A549 (cell line): ENCODE data around the gene MAD1L1. TPM values are rescaled to one million over a fixed set of nuclear protein-coding genes. Genes with fewer than 3 reads are reported as not detected.

ENCODE experiments used
- ATAC-seq, 2 experiments: fragments of 200-7000 bp in 1 of 2; fragments of >200 bp in 1 of 2; cut with Nextera tagmentation in 1 of 2; cut with Tn5 transposase in 1 of 2; 3 replicates each; pipeline versions ENCODE4 v1.8.0 to v1.9.1; 2018 to 2020; ENCODE audit warnings: mild to moderate bottlenecking in 1 of 2, moderate library complexity in 1 of 2
- CTCF ChIA-PET: fragments of 300-600 bp; sonication (Branson Sonifier 250); formaldehyde crosslinking; extraction: SDS; loops from one replicate; lab custom pipeline; 2021; ENCODE audit warnings: antibody characterized with exemption, inconsistent platforms; lab: Yijun Ruan, JAX
- POLR2A ChIA-PET: fragments of 350-600 bp; formaldehyde crosslinking; extraction: SDS; loops from one replicate; lab custom pipeline; 2021; ENCODE audit warnings: antibody characterized with exemption, inconsistent platforms; lab: Yijun Ruan, JAX
- DNase-seq, 2 experiments: peaks; one replicate each; pipeline versions ENCODE4 v3.0.0 to v3.0.0-alpha.2; 2011 to 2016; ENCODE audit warnings: low read depth in 1 of 2, low spot score in 1 of 2
- FAIRE-seq: peaks from 2 replicates; lab custom pipeline; 2011; peaks lifted over from hg19 to GRCh38; lab: Jason Lieb, UNC
- H3K27ac ChIP-seq, 2 experiments: fragments of >200 bp; sonication (Bioruptor Twin); formaldehyde crosslinking; 3 replicates each; pipeline ENCODE4 v1.5.1; 2016 to 2017
- H3K4me1 ChIP-seq: fragments of >200 bp; sonication (Bioruptor Twin); formaldehyde crosslinking; 3 replicates; pipeline ENCODE4 v1.6.1; 2016
- H3K4me2 ChIP-seq: fragments of >200 bp; sonication (Bioruptor Twin); formaldehyde crosslinking; 3 replicates; pipeline ENCODE4 v1.6.1; 2016
- H3K4me3 ChIP-seq: fragments of >200 bp; sonication (Bioruptor Twin); formaldehyde crosslinking; 3 replicates; pipeline ENCODE4 v1.5.1; 2016
- H3K9me3 ChIP-seq: fragments of >200 bp; sonication (Bioruptor Twin); formaldehyde crosslinking; 3 replicates; pipeline ENCODE4 v1.6.1; 2016
- BHLHE40 ChIP-seq: IDR thresholded peaks from 2 replicates; pipeline ENCODE4 v1.6.1; 2012; ENCODE audit warnings: low read depth, low read length, inconsistent platforms
- CBX8 ChIP-seq: fragments of 200-600 bp; sonication (generic); IDR thresholded peaks from 2 replicates; pipeline ENCODE4 v1.6.1; 2016
- CHD2 ChIP-seq: fragments of 150-350 bp; IDR thresholded peaks from 2 replicates; pipeline ENCODE4 v1.6.1; 2014; ENCODE audit warnings: low read length; ENCODE audit not compliant: partially characterized antibody
- EHF ChIP-seq: fragments of 250-450 bp; sonication (Bioruptor Pico); IDR thresholded peaks from 2 replicates; pipeline ENCODE4 v1.5.0; 2020; ENCODE audit warnings: mild to moderate bottlenecking
- EHMT2 ChIP-seq: fragments of 200-600 bp; sonication (generic); IDR thresholded peaks from 2 replicates; pipeline ENCODE4 v1.6.1; 2016; ENCODE audit warnings: antibody characterized with exemption, low read depth, mild to moderate bottlenecking, moderate library complexity
- EP300 ChIP-seq, 2 experiments: fragments of >200 bp; sonication (Bioruptor Twin); formaldehyde crosslinking; IDR thresholded peaks; 2 replicates in 1 of 2; 3 replicates in 1 of 2; pipeline ENCODE4 v1.6.1; 2016 to 2017
- FOXS1 ChIP-seq: fragments of 250-450 bp; sonication (Bioruptor Pico); IDR thresholded peaks from 2 replicates; pipeline ENCODE4 v1.5.0; 2020; ENCODE audit warnings: mild to moderate bottlenecking, moderate library complexity
- HOXB5 ChIP-seq: fragments of 250-450 bp; sonication (Bioruptor Pico); IDR thresholded peaks from 2 replicates; pipeline ENCODE4 v1.5.0; 2020; ENCODE audit warnings: mild to moderate bottlenecking, moderate library complexity
- JUNB ChIP-seq: fragments of >200 bp; sonication (Bioruptor Twin); formaldehyde crosslinking; IDR thresholded peaks from 2 replicates; pipeline ENCODE4 v1.6.1; 2016
- KDM1A ChIP-seq: fragments of 200-600 bp; sonication (generic); IDR thresholded peaks from 2 replicates; pipeline ENCODE4 v1.6.1; 2016; ENCODE audit warnings: low read depth, mild to moderate bottlenecking
- KDM5A ChIP-seq: fragments of 200-600 bp; sonication (generic); IDR thresholded peaks from 2 replicates; pipeline ENCODE4 v1.6.1; 2016; ENCODE audit warnings: antibody characterized with exemption, mild to moderate bottlenecking
- NR3C1 ChIP-seq: fragments of >200 bp; sonication (Bioruptor Twin); formaldehyde crosslinking; IDR thresholded peaks from 3 replicates; pipeline ENCODE4 v1.6.1; 2017
- PHF8 ChIP-seq: fragments of 200-600 bp; sonication (generic); IDR thresholded peaks from 2 replicates; pipeline ENCODE4 v1.6.1; 2016; ENCODE audit warnings: low read depth, mild to moderate bottlenecking, antibody characterized with exemption, moderate library complexity, borderline replicate concordance
- POLR2A ChIP-seq: IDR thresholded peaks from 2 replicates; pipeline ENCODE4 v1.6.1; 2012; ENCODE audit warnings: mild to moderate bottlenecking, low read length
- RAD21 ChIP-seq, 2 experiments: fragments of >200 bp in 1 of 2; sonication (Bioruptor Twin) in 1 of 2; formaldehyde crosslinking in 1 of 2; IDR thresholded peaks in 1 of 2; conservative IDR thresholded peaks in 1 of 2; 2 replicates in 1 of 2; 3 replicates in 1 of 2; pipeline ENCODE4 v1.6.1; 2012 to 2018; ENCODE audit warnings: inconsistent platforms in 1 of 2
- RFX5 ChIP-seq: fragments of 450-650 bp; IDR thresholded peaks from 2 replicates; pipeline ENCODE4 v1.7.1; 2014; ENCODE audit warnings: antibody characterized with exemption, mild to moderate bottlenecking, moderate library complexity
- RNF2 ChIP-seq: fragments of 200-600 bp; sonication (generic); IDR thresholded peaks from 2 replicates; pipeline ENCODE4 v1.6.1; 2016; ENCODE audit warnings: low read depth, mild to moderate bottlenecking, antibody characterized with exemption, moderate library complexity, borderline replicate concordance
- ZC3H11A ChIP-seq: fragments of 450-650 bp; IDR thresholded peaks from 2 replicates; pipeline ENCODE4 v1.6.1; 2014; ENCODE audit warnings: antibody characterized with exemption, mild to moderate bottlenecking
- ZFP36 ChIP-seq: fragments of 450-650 bp; IDR thresholded peaks from 2 replicates; pipeline ENCODE4 v1.6.1; 2014; ENCODE audit warnings: borderline replicate concordance; ENCODE audit not compliant: partially characterized antibody
- ZNF302 ChIP-seq: fragments of 250-450 bp; sonication (Bioruptor Pico); IDR thresholded peaks from 2 replicates; pipeline ENCODE4 v1.9.0; 2021; ENCODE audit warnings: inconsistent platforms, mild to moderate bottlenecking, moderate library complexity
- WGBS: methylation state at CpG from one replicate; pipeline ENCODE4 v1.1.6; 2017; ENCODE audit errors: missing lambda C conversion rate; 5-methylcytosine and 5-hydroxymethylcytosine counted together
- polyA plus RNA-seq, 4 experiments: library from polyadenylated mRNA; depleted of rRNA in 3 of 4; stranded (reverse); fragments of >200 nt; fragmentation: RNase III in 1 of 4; extraction: RNeasy Plus Mini Kit Qiagen cat#74134 plus additional on column Dnase treatment in 1 of 4; gene quantifications; 2 replicates in 3 of 4; 3 replicates in 1 of 4; pipeline ENCODE4 v1.2.3, GENCODE V29; 2011 to 2017
- TF ChIP-seq, protein P1 (sequence below): fragments of 150-350 bp; IDR thresholded peaks from 2 replicates; pipeline ENCODE4 v1.6.1; 2014; ENCODE audit warnings: low read depth, mild to moderate bottlenecking, low read length
- TF ChIP-seq, protein P2 (sequence below): fragments of >200 bp; sonication (Bioruptor Twin); formaldehyde crosslinking; IDR thresholded peaks from 3 replicates; pipeline ENCODE4 v1.5.1; 2016
- TF ChIP-seq, protein P3 (sequence below): fragments of 250-450 bp; sonication (Bioruptor Pico); IDR thresholded peaks from 2 replicates; pipeline ENCODE4 v1.5.0; 2021; ENCODE audit warnings: mild to moderate bottlenecking, moderate library complexity, borderline replicate concordance

Gene MAD1L1
- polyA plus RNA-seq, 2 of the 4 experiments (the other 2 are of a cell fraction) = 13.6 to 16.6 TPM

DNA sequence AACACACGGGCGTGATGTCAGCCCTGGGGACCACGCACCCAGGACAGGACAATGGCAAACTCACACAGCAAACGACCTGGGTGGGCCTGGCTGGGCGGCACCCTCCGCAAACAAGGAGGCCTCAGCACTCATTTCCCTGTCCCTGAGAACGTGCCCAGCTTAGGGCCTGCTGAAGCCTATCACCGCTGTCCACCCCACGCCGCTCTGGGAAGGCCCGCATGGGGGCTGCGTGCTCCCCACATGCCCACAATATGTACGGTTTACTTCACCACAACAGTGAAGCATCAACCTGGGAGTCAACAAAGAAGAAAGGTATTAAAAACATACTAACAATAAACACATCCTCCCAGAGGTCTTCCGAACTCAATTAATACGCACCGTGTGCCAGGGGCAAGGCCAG lies 12.2 kb downstream of the MAD1L1 start:
- Histone ChIP-seq H3K9me3 (no peaks in the 10 kb centered on the region), H3K27ac (no peak overlapping the region), H3K4me1 (0 out of 3 replicates have a peak, but pooled peaks cover 6% of the 10 kb centered on the region), H3K4me2 (no peak overlapping the region), H3K4me3 (no peak overlapping the region)
- whole genome bisulfite sequencing = 90% methylated on average over 16 of the region's 16 CpGs
- DNase-seq = no peak
- no peak for ATAC-seq
- FAIRE-seq = no peak
- ChIA-PET CTCF (no interaction called here), POLR2A (no interaction called here)
- no peak for TF ChIP-seq BHLHE40
- TF ChIP-seq CHD2 = no peak
- no peak for TF ChIP-seq NR3C1
- no peak for TF ChIP-seq ZNF302 (CRISPR knock-in tag)
- no peak for TF ChIP-seq ZC3H11A
- TF ChIP-seq PHF8 = no peak
- TF ChIP-seq, protein P1, sequence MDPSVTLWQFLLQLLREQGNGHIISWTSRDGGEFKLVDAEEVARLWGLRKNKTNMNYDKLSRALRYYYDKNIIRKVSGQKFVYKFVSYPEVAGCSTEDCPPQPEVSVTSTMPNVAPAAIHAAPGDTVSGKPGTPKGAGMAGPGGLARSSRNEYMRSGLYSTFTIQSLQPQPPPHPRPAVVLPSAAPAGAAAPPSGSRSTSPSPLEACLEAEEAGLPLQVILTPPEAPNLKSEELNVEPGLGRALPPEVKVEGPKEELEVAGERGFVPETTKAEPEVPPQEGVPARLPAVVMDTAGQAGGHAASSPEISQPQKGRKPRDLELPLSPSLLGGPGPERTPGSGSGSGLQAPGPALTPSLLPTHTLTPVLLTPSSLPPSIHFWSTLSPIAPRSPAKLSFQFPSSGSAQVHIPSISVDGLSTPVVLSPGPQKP = no peak
- TF ChIP-seq KDM1A = no peak

DNA sequence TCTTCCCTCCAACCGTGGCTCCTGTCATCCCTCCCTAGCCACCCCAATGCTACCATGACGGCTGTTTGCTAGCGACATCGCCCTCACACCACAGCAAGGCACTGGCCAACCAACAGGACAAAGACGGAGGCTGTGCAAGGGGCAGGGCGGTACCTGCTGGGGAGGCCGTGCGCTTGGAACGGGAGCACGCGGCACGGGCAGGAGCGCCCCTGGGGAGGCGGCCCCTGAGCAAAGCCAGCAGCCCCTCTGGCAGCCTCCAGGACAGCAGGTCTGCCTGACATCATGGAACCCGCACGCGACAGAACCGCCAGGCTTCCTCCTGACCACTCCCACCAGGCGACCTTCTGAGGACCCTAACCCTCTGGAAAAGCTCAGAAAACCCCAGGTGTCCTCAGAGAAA lies 12.7 kb downstream of the MAD1L1 start:
- DNase-seq = no peak
- WGBS = 92% methylated on average over 19 of the region's 19 CpGs
- H3K9me3 ChIP-seq = no peaks in the 10 kb centered on the region
- no peak for ATAC-seq
- CTCF ChIA-PET = no interaction called here
- TF ChIP-seq HOXB5 (CRISPR knock-in tag) = no peak
- TF ChIP-seq, all 56 proteins: peak for 0
- Histone ChIP-seq H3K4me2 (no peak overlapping the region), H3K4me3 (no peak overlapping the region), H3K27ac (no peak overlapping the region), H3K4me1 (0 out of 3 replicates have a peak, but pooled peaks cover under 1% of the 10 kb centered on the region)
- POLR2A ChIA-PET = no interaction called here
- no peak for FAIRE-seq

DNA sequence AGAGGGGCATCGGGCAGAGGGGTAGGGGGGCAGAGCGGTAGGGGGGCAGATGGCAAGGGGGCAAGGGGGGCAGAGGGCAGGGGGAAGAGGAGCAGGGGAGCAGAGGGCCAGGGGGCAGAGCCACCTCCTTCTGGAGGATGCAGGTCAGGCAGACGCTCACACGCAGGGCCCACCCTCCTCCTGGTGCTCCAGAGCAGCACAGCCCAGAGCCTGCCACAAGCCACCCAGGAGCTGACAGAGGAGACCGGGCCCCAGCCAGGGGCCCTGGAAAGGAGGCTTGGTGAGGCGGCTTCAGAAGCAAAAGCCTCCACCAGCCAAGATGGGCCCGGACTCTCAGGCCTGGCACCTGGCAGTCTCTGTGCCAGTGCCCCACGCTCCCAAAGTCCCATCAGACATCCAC lies 13.1 kb downstream of the MAD1L1 start:
- Histone ChIP-seq H3K27ac (no peak overlapping the region), H3K4me2 (no peak overlapping the region), H3K4me1 (no peaks in the 10 kb centered on the region), H3K9me3 (no peaks in the 10 kb centered on the region), H3K4me3 (no peak overlapping the region)
- WGBS = 97% methylated on average over 5 of the region's 8 CpGs
- FAIRE-seq (no peak), DNase-seq (no peak), ATAC-seq (no peak)
- CTCF ChIA-PET = no interaction called here
- no peak for TF ChIP-seq EP300 (IDR thresholded peaks at IDR 0.05)
- POLR2A ChIA-PET = no interaction called here

DNA sequence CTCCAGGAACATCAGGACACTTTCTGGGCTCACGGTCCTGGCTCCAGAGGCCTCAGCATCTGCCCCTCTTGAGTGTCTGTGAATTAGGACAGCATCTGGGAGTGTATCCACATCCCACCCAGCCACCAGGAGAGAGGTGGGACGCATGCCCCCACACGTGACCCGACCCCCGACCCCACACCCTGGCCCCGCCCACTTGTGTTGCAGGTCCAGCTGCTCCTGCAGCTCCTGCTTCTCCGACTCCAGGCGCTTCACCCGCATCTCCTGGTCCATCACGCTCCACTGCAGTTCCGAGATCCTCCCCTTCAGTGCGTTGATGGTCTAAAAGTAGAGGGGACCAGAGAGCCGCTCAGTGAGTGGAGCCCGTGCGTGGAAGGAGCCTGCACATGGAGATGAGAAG lies 13.6 kb downstream of the MAD1L1 start:
- H3K4me2 ChIP-seq = no peak overlapping the region
- TF ChIP-seq RNF2 = no peak
- TF ChIP-seq BHLHE40 = no peak
- H3K27ac ChIP-seq = no peak overlapping the region
- CTCF ChIA-PET = no interaction called here
- POLR2A ChIA-PET = no interaction called here
- ATAC-seq (no peak), FAIRE-seq (no peak), DNase-seq (no peak)
- H3K4me1 ChIP-seq = no peaks in the 10 kb centered on the region
- no peaks in the 10 kb centered on the region for H3K9me3 ChIP-seq
- 86% methylated on average over 13 of the region's 15 CpGs for WGBS
- no peak overlapping the region for H3K4me3 ChIP-seq

DNA sequence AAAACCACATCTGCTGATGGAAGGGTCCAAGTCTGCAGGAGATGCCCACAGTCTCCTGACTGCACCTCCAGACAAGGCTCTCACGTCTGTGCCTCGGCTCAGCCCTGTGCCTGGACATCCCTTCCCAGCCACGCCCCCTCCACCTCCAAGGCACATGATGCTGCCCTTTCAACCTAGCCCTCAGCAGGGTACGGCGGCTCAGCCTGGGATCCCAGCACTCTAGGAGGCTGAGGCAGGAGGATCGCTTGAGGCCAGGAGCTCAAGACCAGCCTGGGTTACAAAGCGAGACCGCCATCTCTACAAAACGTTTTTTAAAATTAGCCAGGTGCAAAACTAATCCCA lies 14.3 kb downstream of the MAD1L1 start:
- H3K4me3 ChIP-seq = no peak overlapping the region
- FAIRE-seq (no peak), DNase-seq (no peak), ATAC-seq (no peak)
- CTCF ChIA-PET = interaction anchor here (0.6 kb wide), 1 partner anchor 180 kb away, joined by 3 read pairs; no protein-coding TSS in a partner anchor
- 80% methylated on average over 9 of the region's 9 CpGs for WGBS
- no peak overlapping the region for H3K27ac ChIP-seq
- no peak overlapping the region for H3K4me2 ChIP-seq
- no peaks in the 10 kb centered on the region for H3K9me3 ChIP-seq
- POLR2A ChIA-PET = no interaction called here
- H3K4me1 ChIP-seq = no peaks in the 10 kb centered on the region
- no peak for TF ChIP-seq ZFP36
- TF ChIP-seq, protein P2, sequence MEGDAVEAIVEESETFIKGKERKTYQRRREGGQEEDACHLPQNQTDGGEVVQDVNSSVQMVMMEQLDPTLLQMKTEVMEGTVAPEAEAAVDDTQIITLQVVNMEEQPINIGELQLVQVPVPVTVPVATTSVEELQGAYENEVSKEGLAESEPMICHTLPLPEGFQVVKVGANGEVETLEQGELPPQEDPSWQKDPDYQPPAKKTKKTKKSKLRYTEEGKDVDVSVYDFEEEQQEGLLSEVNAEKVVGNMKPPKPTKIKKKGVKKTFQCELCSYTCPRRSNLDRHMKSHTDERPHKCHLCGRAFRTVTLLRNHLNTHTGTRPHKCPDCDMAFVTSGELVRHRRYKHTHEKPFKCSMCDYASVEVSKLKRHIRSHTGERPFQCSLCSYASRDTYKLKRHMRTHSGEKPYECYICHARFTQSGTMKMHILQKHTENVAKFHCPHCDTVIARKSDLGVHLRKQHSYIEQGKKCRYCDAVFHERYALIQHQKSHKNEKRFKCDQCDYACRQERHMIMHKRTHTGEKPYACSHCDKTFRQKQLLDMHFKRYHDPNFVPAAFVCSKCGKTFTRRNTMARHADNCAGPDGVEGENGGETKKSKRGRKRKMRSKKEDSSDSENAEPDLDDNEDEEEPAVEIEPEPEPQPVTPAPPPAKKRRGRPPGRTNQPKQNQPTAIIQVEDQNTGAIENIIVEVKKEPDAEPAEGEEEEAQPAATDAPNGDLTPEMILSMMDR = no peak
- no peak for TF ChIP-seq EHMT2
- TF ChIP-seq JUNB = no peak
- TF ChIP-seq RAD21 (conservative IDR thresholded peaks at IDR 0.05 in 1 of 2, IDR thresholded peaks at IDR 0.05 in 1 of 2) = no peak
- TF ChIP-seq, protein P1 = no peak
- no peak for TF ChIP-seq KDM5A
- TF ChIP-seq FOXS1 = no peak
- no peak for TF ChIP-seq HOXB5 (CRISPR knock-in tag)
- TF ChIP-seq POLR2A = no peak
- TF ChIP-seq CBX8 = no peak
- TF ChIP-seq RFX5 = no peak
- no peak for TF ChIP-seq EHF (CRISPR knock-in tag)
- TF ChIP-seq, protein P3, sequence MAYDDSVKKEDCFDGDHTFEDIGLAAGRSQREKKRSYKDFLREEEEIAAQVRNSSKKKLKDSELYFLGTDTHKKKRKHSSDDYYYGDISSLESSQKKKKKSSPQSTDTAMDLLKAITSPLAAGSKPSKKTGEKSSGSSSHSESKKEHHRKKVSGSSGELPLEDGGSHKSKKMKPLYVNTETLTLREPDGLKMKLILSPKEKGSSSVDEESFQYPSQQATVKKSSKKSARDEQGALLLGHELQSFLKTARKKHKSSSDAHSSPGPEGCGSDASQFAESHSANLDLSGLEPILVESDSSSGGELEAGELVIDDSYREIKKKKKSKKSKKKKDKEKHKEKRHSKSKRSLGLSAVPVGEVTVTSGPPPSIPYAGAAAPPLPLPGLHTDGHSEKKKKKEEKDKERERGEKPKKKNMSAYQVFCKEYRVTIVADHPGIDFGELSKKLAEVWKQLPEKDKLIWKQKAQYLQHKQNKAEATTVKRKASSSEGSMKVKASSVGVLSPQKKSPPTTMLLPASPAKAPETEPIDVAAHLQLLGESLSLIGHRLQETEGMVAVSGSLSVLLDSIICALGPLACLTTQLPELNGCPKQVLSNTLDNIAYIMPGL (CRISPR knock-in tag) = no peak
